CD4-positive, alpha-beta T cell (primary cell): ENCODE data around the gene ADCK2. TPM values are rescaled to one million over a fixed set of nuclear protein-coding genes. Genes with fewer than 3 reads are reported as not detected.

Experiments
- ATAC-seq: fragments of 200-7000 bp; cut with Tn5 transposase; one replicate; pipeline ENCODE4 v1.10.0; 2022; ENCODE audit warnings: mild to moderate bottlenecking; ENCODE audit not compliant: poor library complexity
- CTCF ChIA-PET: fragments of 350-600 bp; sonication (Branson Sonifier 250); formaldehyde crosslinking; loops from one replicate; lab custom pipeline; 2021; ENCODE audit warnings: antibody characterized with exemption, inconsistent platforms; lab: Charles Lee
- POLR2A ChIA-PET: fragments of 350-600 bp; sonication (Branson Sonifier 250); formaldehyde crosslinking; loops from one replicate; lab custom pipeline; 2021; ENCODE audit warnings: antibody characterized with exemption, inconsistent platforms; lab: Charles Lee
- DNase-seq, 14 experiments: peaks; one replicate each; pipeline ENCODE4 v3.0.0-alpha.2; 2013 to 2020; ENCODE audit warnings: mixed read lengths in 2 of 14
- H3K27ac ChIP-seq, 2 donors: one replicate each; pipeline versions ENCODE4 v1.5.1 to v1.7.0; 2013; ENCODE audit warnings: low read length in 2 of 2, low read depth in 1 of 2, mild to moderate bottlenecking in 1 of 2
- H3K27me3 ChIP-seq, 2 experiments: 1 replicate in 1 of 2; 2 replicates in 1 of 2; pipeline versions ENCODE4 v1.6.1 to v1.7.0; 2013; ENCODE audit warnings: low read length in 2 of 2, control low read depth in 1 of 2, mild to moderate bottlenecking in 1 of 2, moderate library complexity in 1 of 2; ENCODE audit not compliant: insufficient read depth in 2 of 2, control insufficient read depth in 1 of 2
- H3K36me3 ChIP-seq: one replicate; pipeline ENCODE4 v1.6.1; 2013; ENCODE audit warnings: low read length, control low read depth; ENCODE audit not compliant: insufficient read depth
- H3K4me1 ChIP-seq: one replicate; pipeline ENCODE4 v1.6.1; 2013; ENCODE audit warnings: low read length, control low read depth; ENCODE audit not compliant: insufficient read depth
- H3K4me3 ChIP-seq: one replicate; pipeline ENCODE4 v1.5.1; 2013; ENCODE audit warnings: mild to moderate bottlenecking, low read length, moderate library complexity
- H3K9me3 ChIP-seq, 2 experiments: 1 replicate in 1 of 2; 2 replicates in 1 of 2; pipeline versions ENCODE4 v1.6.1 to v1.7.0; 2013; ENCODE audit warnings: low read length in 2 of 2, mild to moderate bottlenecking in 2 of 2, control low read depth in 1 of 2, moderate library complexity in 1 of 2; ENCODE audit not compliant: control insufficient read depth in 1 of 2, insufficient read depth in 1 of 2
- H3K27ac Mint-ChIP-seq: one replicate; pipeline ENCODE4 v1.8.0; 2020; ENCODE audit warnings: mixed read lengths
- H3K27me3 Mint-ChIP-seq: one replicate; pipeline ENCODE4 v1.8.0; 2021; ENCODE audit warnings: mixed read lengths
- H3K36me3 Mint-ChIP-seq: one replicate; pipeline ENCODE4 v1.8.0; 2021; ENCODE audit warnings: low read depth, mixed read lengths
- H3K4me1 Mint-ChIP-seq: one replicate; pipeline ENCODE4 v1.8.0; 2021; ENCODE audit warnings: low read depth, mixed read lengths
- H3K4me3 Mint-ChIP-seq: one replicate; pipeline ENCODE4 v1.8.0; 2020; ENCODE audit warnings: mild to moderate bottlenecking, mixed read lengths
- H3K9me3 Mint-ChIP-seq: one replicate; pipeline ENCODE4 v1.8.0; 2020; ENCODE audit warnings: mixed read lengths
- intact Hi-C, 2 experiments: fragments of 100-400 bp; cut with DNase I in 1 of 2; cut with micrococcal nuclease in 1 of 2; formaldehyde crosslinking; loops; one replicate each; pipeline versions ENCODE4 v1.15.1 to v1.9.0; 2023 to 2025; cut with DNase I, micrococcal nuclease
- total RNA-seq, 174 experiments: library from RNA in 2 of 174; stranded (reverse) in 2 of 174; gene quantifications; one replicate each; pipeline ENCODE4 v1.2.3 and lab custom pipeline; 2021 to 2026
- TF ChIP-seq, protein P1 (sequence below): fragments of 200-600 bp; IDR thresholded peaks from one replicate; pipeline ENCODE4 v1.8.0; 2022; ENCODE audit warnings: antibody characterized with exemption, mild to moderate bottlenecking

ADCK2 gene
- total RNA-seq, 2 experiments from 2014 or later: 14.8 to 15.7 TPM

DNA sequence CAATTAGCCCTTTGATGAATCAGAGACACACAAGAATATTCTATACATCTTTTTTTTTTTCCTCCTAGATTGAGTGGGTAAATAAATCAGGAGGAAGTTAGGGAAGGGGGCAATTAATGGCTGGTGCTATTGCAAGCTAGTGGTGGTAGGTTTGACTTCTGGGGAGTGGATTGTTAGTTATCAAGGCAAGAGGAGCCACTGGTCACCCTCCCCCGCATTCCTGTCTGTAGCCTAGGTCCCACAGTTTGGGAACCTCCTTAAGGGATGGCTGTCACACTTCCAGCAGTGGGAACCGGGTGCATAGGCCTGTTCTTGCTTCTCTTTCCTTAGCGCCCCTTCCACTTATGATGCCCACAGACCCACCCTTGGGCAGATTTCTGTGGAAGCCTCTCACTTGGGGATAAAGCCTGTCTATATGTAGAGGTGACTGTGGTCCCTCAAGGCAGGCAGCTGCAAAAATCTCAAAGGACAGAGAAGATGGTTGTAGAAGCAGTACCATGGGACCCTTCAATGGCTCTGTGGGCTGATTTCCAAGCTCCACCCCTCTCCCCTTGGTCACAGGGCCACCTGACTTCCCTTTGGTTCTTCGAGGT, 2.3 kb upstream of the ADCK2 start:
- H3K4me1 Mint-ChIP-seq: peaks cover 28% of the 10 kb centered on the region
- TF ChIP-seq, protein P1, sequence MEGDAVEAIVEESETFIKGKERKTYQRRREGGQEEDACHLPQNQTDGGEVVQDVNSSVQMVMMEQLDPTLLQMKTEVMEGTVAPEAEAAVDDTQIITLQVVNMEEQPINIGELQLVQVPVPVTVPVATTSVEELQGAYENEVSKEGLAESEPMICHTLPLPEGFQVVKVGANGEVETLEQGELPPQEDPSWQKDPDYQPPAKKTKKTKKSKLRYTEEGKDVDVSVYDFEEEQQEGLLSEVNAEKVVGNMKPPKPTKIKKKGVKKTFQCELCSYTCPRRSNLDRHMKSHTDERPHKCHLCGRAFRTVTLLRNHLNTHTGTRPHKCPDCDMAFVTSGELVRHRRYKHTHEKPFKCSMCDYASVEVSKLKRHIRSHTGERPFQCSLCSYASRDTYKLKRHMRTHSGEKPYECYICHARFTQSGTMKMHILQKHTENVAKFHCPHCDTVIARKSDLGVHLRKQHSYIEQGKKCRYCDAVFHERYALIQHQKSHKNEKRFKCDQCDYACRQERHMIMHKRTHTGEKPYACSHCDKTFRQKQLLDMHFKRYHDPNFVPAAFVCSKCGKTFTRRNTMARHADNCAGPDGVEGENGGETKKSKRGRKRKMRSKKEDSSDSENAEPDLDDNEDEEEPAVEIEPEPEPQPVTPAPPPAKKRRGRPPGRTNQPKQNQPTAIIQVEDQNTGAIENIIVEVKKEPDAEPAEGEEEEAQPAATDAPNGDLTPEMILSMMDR: no peak
- no peaks in the 10 kb centered on the region for H3K27me3 Mint-ChIP-seq
- ChIA-PET CTCF (no interaction called here), POLR2A (no interaction called here)
- intact Hi-C loops: loop anchor here in 1 of 2 experiments (5.0 kb wide), 4 partner anchors 193 to 347 kb away; partner anchors contain the start of genes BRAF, MKRN1 and RAB19
- peak overlapping the region; percentile 51 for H3K4me3 Mint-ChIP-seq
- peaks cover 1% of the 10 kb centered on the region for H3K36me3 Mint-ChIP-seq
- no peaks in the 10 kb centered on the region for H3K9me3 Mint-ChIP-seq
- ATAC-seq: no peak
- peaks cover 23% of the 10 kb centered on the region for H3K4me1 ChIP-seq
- no peaks in the 10 kb centered on the region for H3K27me3 ChIP-seq
- H3K27ac ChIP-seq: no peak overlapping the region
- DNase-seq: no peak
- no peaks in the 10 kb centered on the region for H3K36me3 ChIP-seq
- no peak overlapping the region for H3K27ac Mint-ChIP-seq
- H3K4me3 ChIP-seq: no peak overlapping the region
- H3K9me3 ChIP-seq: no peaks in the 10 kb centered on the region

DNA sequence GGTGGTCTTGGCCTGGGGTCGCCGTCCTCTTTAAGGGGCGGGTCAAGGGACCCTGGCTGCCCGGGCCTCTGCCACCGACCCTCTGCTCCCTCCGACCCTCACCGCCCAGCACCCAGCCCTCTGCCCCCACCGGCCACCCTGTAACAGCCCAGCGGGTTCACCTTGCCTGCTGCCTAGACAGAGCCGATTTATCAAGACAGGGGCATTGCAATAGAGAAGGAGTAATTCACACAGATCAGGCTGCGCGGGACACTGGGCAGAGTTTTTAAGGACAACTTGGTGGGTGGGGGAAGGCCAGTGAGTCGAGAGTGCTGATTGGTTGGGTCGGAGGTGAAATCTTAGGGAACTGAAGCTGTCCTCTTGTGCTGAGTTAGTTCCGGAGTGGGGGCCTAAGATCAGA, 779 bp upstream of the ADCK2 start:
- POLR2A ChIA-PET: interaction anchor here (1.7 kb wide), 2 partner anchors 24 to 28 kb away, joined by 4 to 13 read pairs; partner anchors contain the start of gene NDUFB2
- ATAC-seq (no peak), DNase-seq (peak in 1 of 14 experiments; percentile 12)
- Histone ChIP-seq H3K27me3 (no peaks in the 10 kb centered on the region), H3K36me3 (peaks cover 9% of the 10 kb centered on the region), H3K4me1 (peaks cover 29% of the 10 kb centered on the region), H3K27ac (no peak overlapping the region), H3K4me3 (no peak overlapping the region), H3K9me3 (no peaks in the 10 kb centered on the region)
- intact Hi-C loops: loop anchor here (2.0 to 5.0 kb wide), 5 partner anchors 193 to 345 kb away; partner anchors contain the start of genes MKRN1 (in 2 of the 2), BRAF (in 1 of the 2) and RAB19 (in 1 of the 2)
- Mint-ChIP-seq H3K9me3 (no peaks in the 10 kb centered on the region), H3K4me1 (peaks cover 32% of the 10 kb centered on the region), H3K4me3 (peak overlapping the region; percentile 85), H3K27ac (peak overlapping the region; percentile 79), H3K27me3 (no peaks in the 10 kb centered on the region), H3K36me3 (peaks cover 16% of the 10 kb centered on the region)
- CTCF ChIA-PET: no interaction called here
- TF ChIP-seq, protein P1: no peak

- intact Hi-C loops: loop anchor here (1.0 to 5.0 kb wide), 6 partner anchors 23 to 344 kb away; partner anchors contain the start of genes MKRN1 (in 2 of the 2), NDUFB2 (in 2 of the 2), BRAF (in 1 of the 2) and RAB19 (in 1 of the 2)
- Mint-ChIP-seq H3K27me3 (no peaks in the 10 kb centered on the region), H3K27ac (peak overlapping the region; percentile 90), H3K4me1 (peaks cover 32% of the 10 kb centered on the region), H3K9me3 (no peaks in the 10 kb centered on the region), H3K36me3 (peaks cover 29% of the 10 kb centered on the region), H3K4me3 (peak overlapping the region; percentile 88)
- no peaks in the 10 kb centered on the region for H3K9me3 ChIP-seq
- H3K4me1 ChIP-seq: peaks cover 29% of the 10 kb centered on the region
- H3K4me3 ChIP-seq: peak overlapping the region; percentile 63
- H3K36me3 ChIP-seq: peaks cover 9% of the 10 kb centered on the region
- ChIA-PET CTCF (interaction anchor here (1.0 kb wide), 1 partner anchor 261 kb away, joined by 3 read pairs; no protein-coding TSS in a partner anchor), POLR2A (interaction anchor here (0.7 to 2.7 kb wide), 13 partner anchors 13 to 1029 kb away, joined by 3 to 20 read pairs (median 6); partner anchors contain the start of genes BRAF, DENND11, MRPS33 and NDUFB2)
- no peaks in the 10 kb centered on the region for H3K27me3 ChIP-seq
- ATAC-seq (peak; percentile 74), DNase-seq (peak; percentile 39 to 82 (median 59))
- H3K27ac ChIP-seq: peak overlapping the region; percentile 71 to 79
- TF ChIP-seq, protein P1: no peak
Observed at GRCh38 chr7:140673063-140673773, 473 bp downstream of the ADCK2 start.
